ENCODE measurements around the gene USP12.

DNA sequence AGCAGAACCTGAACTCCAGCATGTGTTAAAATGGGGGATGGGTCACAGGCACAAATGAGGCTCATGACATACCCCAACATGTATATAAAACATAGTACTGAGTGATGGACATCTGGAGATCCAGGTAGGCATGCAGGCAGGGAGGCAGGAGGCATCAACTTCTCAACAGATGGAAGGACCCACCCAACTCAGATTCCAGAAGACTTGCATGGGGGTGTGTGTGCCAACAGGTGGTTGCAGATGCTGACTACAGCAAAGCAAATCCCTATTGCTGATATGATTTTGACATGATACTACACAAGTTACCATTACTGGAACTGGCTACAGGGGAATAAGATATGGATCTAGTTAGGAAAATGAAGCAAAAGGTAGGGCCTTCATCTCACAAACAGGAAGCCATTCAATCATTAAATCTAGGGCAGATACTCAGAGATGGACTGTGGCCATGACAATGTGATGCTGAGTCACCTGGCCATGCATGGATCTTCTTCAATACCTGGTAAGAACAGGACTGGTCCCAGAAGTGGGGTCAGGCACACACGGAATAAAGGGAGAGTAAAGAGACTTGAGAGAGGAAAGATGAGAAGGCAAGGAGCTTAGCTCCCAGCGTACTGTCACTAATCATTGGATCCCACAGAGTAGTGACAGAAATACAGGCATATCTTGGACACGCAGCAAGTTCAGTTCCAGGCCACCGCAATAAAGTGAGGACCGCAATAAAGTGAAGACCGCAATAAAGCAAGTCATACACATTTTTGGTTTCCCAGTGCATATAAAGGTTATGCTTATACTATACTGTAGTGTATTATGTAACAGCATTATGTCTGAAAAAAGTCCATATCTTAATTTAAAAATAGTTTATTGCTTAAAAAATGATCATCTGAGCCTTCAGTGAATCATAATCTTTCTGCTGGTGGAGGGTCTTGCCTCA, 91.3 kb downstream of the USP12 start:
- TF ChIP-seq, protein P1, sequence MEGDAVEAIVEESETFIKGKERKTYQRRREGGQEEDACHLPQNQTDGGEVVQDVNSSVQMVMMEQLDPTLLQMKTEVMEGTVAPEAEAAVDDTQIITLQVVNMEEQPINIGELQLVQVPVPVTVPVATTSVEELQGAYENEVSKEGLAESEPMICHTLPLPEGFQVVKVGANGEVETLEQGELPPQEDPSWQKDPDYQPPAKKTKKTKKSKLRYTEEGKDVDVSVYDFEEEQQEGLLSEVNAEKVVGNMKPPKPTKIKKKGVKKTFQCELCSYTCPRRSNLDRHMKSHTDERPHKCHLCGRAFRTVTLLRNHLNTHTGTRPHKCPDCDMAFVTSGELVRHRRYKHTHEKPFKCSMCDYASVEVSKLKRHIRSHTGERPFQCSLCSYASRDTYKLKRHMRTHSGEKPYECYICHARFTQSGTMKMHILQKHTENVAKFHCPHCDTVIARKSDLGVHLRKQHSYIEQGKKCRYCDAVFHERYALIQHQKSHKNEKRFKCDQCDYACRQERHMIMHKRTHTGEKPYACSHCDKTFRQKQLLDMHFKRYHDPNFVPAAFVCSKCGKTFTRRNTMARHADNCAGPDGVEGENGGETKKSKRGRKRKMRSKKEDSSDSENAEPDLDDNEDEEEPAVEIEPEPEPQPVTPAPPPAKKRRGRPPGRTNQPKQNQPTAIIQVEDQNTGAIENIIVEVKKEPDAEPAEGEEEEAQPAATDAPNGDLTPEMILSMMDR (IDR thresholded peaks at IDR 0.05; ENCODE audit: low read length): no peak
- no peak for TF ChIP-seq EZH2 (IDR thresholded peaks at IDR 0.05; ENCODE audit: borderline replicate concordance, low read length)
